ENCODE results near the gene LMTK3.

DNA sequence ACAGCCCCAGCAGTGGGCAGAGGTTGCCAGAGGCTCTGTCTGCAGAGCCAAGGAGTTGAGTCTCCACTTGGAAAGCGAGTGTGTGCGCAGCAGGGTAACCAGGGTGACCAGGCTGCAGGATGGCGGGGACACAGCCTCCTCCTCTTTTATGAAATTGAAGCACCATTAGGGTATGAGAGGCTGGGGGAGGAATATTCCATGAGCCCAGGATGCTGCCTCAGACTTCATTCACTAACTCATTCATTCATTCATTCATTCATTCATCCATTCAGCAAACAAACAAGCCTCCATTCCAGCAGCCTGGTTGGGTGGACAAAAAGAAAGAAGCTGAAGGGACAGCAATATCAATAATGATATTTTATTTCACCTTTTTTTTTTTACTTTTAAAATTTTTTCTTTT lies 6.6 kb upstream of the LMTK3 start:
- no peak for TF ChIP-seq RAD21 (IDR thresholded peaks at IDR 0.05; ENCODE audit: low read length)
- TF ChIP-seq, protein P1, sequence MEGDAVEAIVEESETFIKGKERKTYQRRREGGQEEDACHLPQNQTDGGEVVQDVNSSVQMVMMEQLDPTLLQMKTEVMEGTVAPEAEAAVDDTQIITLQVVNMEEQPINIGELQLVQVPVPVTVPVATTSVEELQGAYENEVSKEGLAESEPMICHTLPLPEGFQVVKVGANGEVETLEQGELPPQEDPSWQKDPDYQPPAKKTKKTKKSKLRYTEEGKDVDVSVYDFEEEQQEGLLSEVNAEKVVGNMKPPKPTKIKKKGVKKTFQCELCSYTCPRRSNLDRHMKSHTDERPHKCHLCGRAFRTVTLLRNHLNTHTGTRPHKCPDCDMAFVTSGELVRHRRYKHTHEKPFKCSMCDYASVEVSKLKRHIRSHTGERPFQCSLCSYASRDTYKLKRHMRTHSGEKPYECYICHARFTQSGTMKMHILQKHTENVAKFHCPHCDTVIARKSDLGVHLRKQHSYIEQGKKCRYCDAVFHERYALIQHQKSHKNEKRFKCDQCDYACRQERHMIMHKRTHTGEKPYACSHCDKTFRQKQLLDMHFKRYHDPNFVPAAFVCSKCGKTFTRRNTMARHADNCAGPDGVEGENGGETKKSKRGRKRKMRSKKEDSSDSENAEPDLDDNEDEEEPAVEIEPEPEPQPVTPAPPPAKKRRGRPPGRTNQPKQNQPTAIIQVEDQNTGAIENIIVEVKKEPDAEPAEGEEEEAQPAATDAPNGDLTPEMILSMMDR (IDR thresholded peaks at IDR 0.05), result no peak
- no peak for TF ChIP-seq EZH2phosphoT487 (IDR thresholded peaks at IDR 0.05; ENCODE audit: borderline replicate concordance, low read depth)
- TF ChIP-seq, protein P2, sequence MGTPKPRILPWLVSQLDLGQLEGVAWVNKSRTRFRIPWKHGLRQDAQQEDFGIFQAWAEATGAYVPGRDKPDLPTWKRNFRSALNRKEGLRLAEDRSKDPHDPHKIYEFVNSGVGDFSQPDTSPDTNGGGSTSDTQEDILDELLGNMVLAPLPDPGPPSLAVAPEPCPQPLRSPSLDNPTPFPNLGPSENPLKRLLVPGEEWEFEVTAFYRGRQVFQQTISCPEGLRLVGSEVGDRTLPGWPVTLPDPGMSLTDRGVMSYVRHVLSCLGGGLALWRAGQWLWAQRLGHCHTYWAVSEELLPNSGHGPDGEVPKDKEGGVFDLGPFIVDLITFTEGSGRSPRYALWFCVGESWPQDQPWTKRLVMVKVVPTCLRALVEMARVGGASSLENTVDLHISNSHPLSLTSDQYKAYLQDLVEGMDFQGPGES (IDR thresholded peaks at IDR 0.05; ENCODE audit: low read depth, low read length), result no peak
- TF ChIP-seq JUND (IDR thresholded peaks at IDR 0.05), result no peak
- no peak for TF ChIP-seq YY1 (IDR thresholded peaks at IDR 0.05; ENCODE audit: low read depth)
- no peak for TF ChIP-seq TEAD4 (IDR thresholded peaks at IDR 0.05; ENCODE audit: borderline replicate concordance, insufficient read depth)
- TF ChIP-seq EP300 (IDR thresholded peaks at IDR 0.05; ENCODE audit: borderline replicate concordance in 1 of 2, low read depth in 1 of 2, low read length in 1 of 2), result no peak
- no peak for TF ChIP-seq TAF1 (IDR thresholded peaks at IDR 0.05; ENCODE audit: borderline replicate concordance, low read depth, low read length)
- TF ChIP-seq, protein P3, sequence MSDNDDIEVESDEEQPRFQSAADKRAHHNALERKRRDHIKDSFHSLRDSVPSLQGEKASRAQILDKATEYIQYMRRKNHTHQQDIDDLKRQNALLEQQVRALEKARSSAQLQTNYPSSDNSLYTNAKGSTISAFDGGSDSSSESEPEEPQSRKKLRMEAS (IDR thresholded peaks at IDR 0.05; ENCODE audit: low read depth), result no peak
- no peak for TF ChIP-seq FOXJ3 (CRISPR knock-in tag; IDR thresholded peaks at IDR 0.05)
- no peak for TF ChIP-seq POLR2AphosphoS5 (IDR thresholded peaks at IDR 0.05; ENCODE audit: low read depth, low read length)
- TF ChIP-seq, protein P4, sequence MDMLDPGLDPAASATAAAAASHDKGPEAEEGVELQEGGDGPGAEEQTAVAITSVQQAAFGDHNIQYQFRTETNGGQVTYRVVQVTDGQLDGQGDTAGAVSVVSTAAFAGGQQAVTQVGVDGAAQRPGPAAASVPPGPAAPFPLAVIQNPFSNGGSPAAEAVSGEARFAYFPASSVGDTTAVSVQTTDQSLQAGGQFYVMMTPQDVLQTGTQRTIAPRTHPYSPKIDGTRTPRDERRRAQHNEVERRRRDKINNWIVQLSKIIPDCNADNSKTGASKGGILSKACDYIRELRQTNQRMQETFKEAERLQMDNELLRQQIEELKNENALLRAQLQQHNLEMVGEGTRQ (IDR thresholded peaks at IDR 0.05; ENCODE audit: borderline replicate concordance, low read depth, low read length), result no peak

Measured in SK-N-SH (cell line).